ENCODE measurements around the gene SET. TPM values are rescaled to one million over a fixed set of nuclear protein-coding genes. Genes with fewer than 3 reads are reported as not detected.
A peak's percentile ranks its signal among the peaks of the same experiment; 100 is the strongest.

SET gene
- total RNA-seq, 1 experiment from 2014 or later: 738 TPM

DNA sequence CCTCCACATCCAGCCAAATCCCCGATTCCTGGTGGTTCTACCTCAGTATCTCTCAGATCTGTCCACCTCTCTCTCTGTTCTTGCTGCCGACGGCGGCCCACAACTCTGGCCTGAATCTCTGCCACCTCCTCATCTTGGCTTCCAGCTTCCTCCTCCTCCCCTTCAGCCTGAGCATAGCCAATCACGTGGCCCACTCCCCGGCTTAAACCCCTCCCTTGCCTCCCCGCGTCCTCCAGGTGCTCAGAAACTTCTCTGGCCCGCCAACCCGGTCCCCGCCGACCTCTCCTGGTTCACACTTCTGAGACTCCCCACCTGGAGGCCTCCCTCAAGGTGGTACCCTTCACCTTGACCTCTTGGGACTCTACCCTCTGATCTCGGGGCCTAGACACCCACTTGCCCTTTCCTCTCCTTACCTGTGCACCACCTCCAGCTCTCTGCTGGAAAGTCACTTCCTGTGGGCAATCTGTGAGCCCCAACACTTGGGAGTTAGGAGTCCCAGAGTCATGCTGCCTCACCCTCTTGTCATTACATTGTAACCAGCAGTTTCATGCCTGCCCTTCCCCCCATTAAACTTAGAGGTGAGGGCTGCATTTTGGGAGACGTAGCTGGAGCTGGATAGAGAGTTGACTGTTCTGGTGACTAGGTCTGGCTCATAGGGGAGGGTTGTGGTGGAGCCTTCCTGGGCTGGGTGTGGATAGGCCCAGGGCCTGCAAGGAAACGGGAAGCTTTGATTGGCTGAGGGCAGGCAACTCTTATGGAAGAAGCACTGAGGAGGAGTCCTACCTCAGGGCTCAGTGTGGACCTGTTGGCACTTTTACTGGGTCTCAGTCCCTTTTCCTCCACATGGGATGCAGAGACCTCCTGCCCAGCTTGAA lies 4.5 kb upstream of the SET start:
- no peaks in the 10 kb centered on the region for H3K27me3 ChIP-seq (ENCODE audit: insufficient read depth, low read depth)
- H3K9me3 ChIP-seq (ENCODE audit: insufficient read depth, low read depth): no peaks in the 10 kb centered on the region
- peak; percentile 86 to 90 for DNase-seq
- peak overlapping the region; percentile 32; the same call in 1 of the 2 replicates for H2AFZ ChIP-seq
- intact Hi-C loops (cut with micrococcal nuclease; ENCODE audit: unreplicated experiment): loop anchor here (1.0 to 10.0 kb wide), 4 partner anchors 40 to 340 kb away; partner anchors contain the start of genes ODF2, SH3GLB2 and ZDHHC12
- peaks cover 15% of the 10 kb centered on the region for H4K20me1 ChIP-seq (ENCODE audit: insufficient read depth)
- BruUV-seq (replicated peaks): no TSS peak
- ChIA-PET POLR2A (ENCODE audit: unreplicated experiment) (interaction anchor here (0.6 to 1.8 kb wide), 7 partner anchors 8 to 145 kb away, joined by 3 to 20 read pairs (median 5); partner anchors contain the start of genes SPOUT1 and ZDHHC12), CTCF (interaction anchor here (0.5 to 0.8 kb wide), 3 partner anchors 17 to 97 kb away, joined by 3 to 5 read pairs (median 3); partner anchors contain the start of gene PKN3)
- H3F3A ChIP-seq (ENCODE audit: insufficient read depth, low read depth): peaks cover 48% of the 10 kb centered on the region
- H3K79me2 ChIP-seq (ENCODE audit: low read depth): peaks cover 76% of the 10 kb centered on the region
- 0 out of 2 replicates have a peak, but pooled peaks cover 6% of the 10 kb centered on the region for H3K36me3 ChIP-seq (ENCODE audit: low read depth)
- H3K27ac ChIP-seq: peak overlapping the region; percentile 99
- H3K9me2 ChIP-seq (ENCODE audit: insufficient read depth): no peaks in the 10 kb centered on the region
- peaks cover 45% of the 10 kb centered on the region for H3K4me1 ChIP-seq (replicated peaks; ENCODE audit: insufficient read depth)
- peak overlapping the region; percentile 99 for H3K4me2 ChIP-seq
- H3K4me3 ChIP-seq: peak overlapping the region; percentile 94
- TF ChIP-seq EZH2 (IDR thresholded peaks at IDR 0.05; ENCODE audit: low read depth): no peak
- TF ChIP-seq, protein P1, sequence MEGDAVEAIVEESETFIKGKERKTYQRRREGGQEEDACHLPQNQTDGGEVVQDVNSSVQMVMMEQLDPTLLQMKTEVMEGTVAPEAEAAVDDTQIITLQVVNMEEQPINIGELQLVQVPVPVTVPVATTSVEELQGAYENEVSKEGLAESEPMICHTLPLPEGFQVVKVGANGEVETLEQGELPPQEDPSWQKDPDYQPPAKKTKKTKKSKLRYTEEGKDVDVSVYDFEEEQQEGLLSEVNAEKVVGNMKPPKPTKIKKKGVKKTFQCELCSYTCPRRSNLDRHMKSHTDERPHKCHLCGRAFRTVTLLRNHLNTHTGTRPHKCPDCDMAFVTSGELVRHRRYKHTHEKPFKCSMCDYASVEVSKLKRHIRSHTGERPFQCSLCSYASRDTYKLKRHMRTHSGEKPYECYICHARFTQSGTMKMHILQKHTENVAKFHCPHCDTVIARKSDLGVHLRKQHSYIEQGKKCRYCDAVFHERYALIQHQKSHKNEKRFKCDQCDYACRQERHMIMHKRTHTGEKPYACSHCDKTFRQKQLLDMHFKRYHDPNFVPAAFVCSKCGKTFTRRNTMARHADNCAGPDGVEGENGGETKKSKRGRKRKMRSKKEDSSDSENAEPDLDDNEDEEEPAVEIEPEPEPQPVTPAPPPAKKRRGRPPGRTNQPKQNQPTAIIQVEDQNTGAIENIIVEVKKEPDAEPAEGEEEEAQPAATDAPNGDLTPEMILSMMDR (conservative IDR thresholded peaks at IDR 0.05): no peak

DNA sequence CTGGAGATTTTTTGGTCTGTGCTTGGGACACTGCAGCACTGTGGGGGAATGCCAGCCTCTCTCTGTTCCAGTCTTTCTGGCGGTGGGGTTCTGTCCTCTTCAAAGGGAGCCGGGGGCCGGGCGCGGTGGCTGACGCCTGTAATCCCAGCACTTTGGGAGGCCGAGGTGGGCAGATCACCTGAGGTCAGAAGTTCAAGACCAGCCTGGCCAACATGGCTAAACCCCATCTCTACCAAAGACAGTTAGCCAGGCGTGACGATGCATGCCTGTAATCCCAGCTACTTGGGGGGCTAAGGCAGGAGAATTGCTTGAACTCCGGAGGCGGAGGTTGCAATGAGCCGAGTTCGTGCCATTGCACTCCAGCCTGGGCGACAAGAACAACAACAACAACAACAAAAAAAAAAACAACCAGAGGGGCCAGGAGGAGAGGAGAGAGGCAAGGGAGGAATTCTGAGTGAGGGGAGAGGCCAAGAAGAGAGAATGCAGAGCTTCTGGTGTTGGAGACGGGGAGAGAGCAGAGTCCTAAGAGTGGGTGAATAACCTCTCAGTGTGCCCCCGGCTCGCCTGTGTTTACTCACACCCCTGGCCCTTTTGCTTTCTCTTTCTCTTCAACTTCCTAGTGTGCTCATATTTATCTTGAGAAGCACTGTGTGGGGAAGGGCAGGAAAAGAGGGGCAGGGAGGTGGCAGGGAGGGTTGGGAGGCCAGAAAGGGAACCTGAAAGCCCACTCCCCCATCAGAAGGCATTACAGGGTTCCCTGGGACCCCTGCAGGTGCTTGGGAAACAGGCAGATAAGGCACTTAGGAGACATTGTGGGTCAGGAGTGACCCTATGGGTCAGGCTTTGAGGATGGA lies 3.2 kb upstream of the SET start:
- peaks cover 11% of the 10 kb centered on the region for H3K36me3 ChIP-seq (ENCODE audit: low read depth)
- peak overlapping the region; percentile 99 for H3K27ac ChIP-seq
- intact Hi-C loops (cut with micrococcal nuclease; ENCODE audit: unreplicated experiment): loop anchor here (5.0 to 10.0 kb wide), 2 partner anchors 226 to 339 kb away; partner anchors contain the start of gene SH3GLB2
- H3K4me3 ChIP-seq: peak overlapping the region; percentile 94
- peaks cover 85% of the 10 kb centered on the region for H3K79me2 ChIP-seq (ENCODE audit: low read depth)
- peaks cover 46% of the 10 kb centered on the region for H3K4me1 ChIP-seq (replicated peaks; ENCODE audit: insufficient read depth)
- TF ChIP-seq, protein P1 (conservative IDR thresholded peaks at IDR 0.05): no peak
- no peak for TF ChIP-seq EZH2 (IDR thresholded peaks at IDR 0.05; ENCODE audit: low read depth)
- ChIA-PET CTCF (interaction anchor here (0.6 kb wide), 1 partner anchor 528 kb away, joined by 4 read pairs; no protein-coding TSS in a partner anchor), POLR2A (ENCODE audit: unreplicated experiment) (interaction anchor here (0.6 kb wide), 1 partner anchor 342 kb away, joined by 4 read pairs; the partner anchor contains the start of gene SH3GLB2)
- no peaks in the 10 kb centered on the region for H3K9me3 ChIP-seq (ENCODE audit: insufficient read depth, low read depth)
- H3K9me2 ChIP-seq (ENCODE audit: insufficient read depth): no peaks in the 10 kb centered on the region
- H3F3A ChIP-seq (ENCODE audit: insufficient read depth, low read depth): peaks cover 53% of the 10 kb centered on the region
- BruUV-seq (replicated peaks): no TSS peak
- no peak for DNase-seq
- H4K20me1 ChIP-seq (ENCODE audit: insufficient read depth): peaks cover 22% of the 10 kb centered on the region
- H2AFZ ChIP-seq: no peak overlapping the region
- H3K4me2 ChIP-seq: peak overlapping the region; percentile 99
- H3K27me3 ChIP-seq (ENCODE audit: insufficient read depth, low read depth): no peaks in the 10 kb centered on the region

DNA sequence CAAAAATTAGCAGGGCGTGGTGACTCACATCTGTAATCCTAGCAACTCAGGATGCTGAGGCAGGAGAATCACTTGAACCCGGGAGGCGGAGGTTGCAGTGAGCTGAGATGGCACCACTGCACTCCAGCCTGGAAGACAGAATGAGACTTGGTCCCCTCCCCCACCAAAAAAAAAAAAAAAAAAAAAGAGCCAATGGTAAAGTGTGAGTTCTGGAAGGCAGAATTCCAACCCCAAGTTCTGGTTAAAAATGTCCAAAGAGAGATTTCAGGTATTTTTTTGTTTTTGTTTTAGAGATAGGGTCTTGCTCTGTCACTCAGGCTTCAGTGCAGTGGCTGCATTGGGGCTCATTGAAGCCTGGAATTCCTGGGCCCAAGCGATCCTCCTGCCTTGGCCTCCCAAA lies 1.6 kb upstream of the SET start:
- Histone ChIP-seq H3K4me3 (no peak overlapping the region), H3K27me3 (ENCODE audit: insufficient read depth, low read depth) (no peaks in the 10 kb centered on the region), H3K9me2 (ENCODE audit: insufficient read depth) (no peaks in the 10 kb centered on the region), H2AFZ (no peak overlapping the region), H3K79me2 (ENCODE audit: low read depth) (peaks cover 85% of the 10 kb centered on the region), H3F3A (ENCODE audit: insufficient read depth, low read depth) (peaks cover 58% of the 10 kb centered on the region), H3K27ac (no peak overlapping the region), H3K9me3 (ENCODE audit: insufficient read depth, low read depth) (no peaks in the 10 kb centered on the region), H3K36me3 (ENCODE audit: low read depth) (peaks cover 25% of the 10 kb centered on the region), H3K4me2 (peak overlapping the region; percentile 99), H4K20me1 (ENCODE audit: insufficient read depth) (peaks cover 36% of the 10 kb centered on the region), H3K4me1 (replicated peaks; ENCODE audit: insufficient read depth) (peaks cover 53% of the 10 kb centered on the region)
- intact Hi-C loops (cut with micrococcal nuclease; ENCODE audit: unreplicated experiment): loop anchor here (5.0 to 10.0 kb wide), 2 partner anchors 225 to 337 kb away; partner anchors contain the start of gene SH3GLB2
- ChIA-PET POLR2A (ENCODE audit: unreplicated experiment) (interaction anchor here (0.7 kb wide), 2 partner anchors 52 to 187 kb away, joined by 5 read pairs; no protein-coding TSS in a partner anchor), CTCF (no interaction called here)
- no peak for DNase-seq
- no peak for TF ChIP-seq EZH2 (IDR thresholded peaks at IDR 0.05; ENCODE audit: low read depth)
- TF ChIP-seq, protein P1 (conservative IDR thresholded peaks at IDR 0.05): no peak
- BruUV-seq (replicated peaks): no TSS peak

Measured in PC-9 (cell line).